NCI-H526 (cell line): ENCODE data around the gene SLC22A23.

Experiments used
- DNase-seq, 2 experiments: peaks; one replicate each; lab custom pipeline; 2025; lab: John Stamatoyannopoulos, UW

Gene SLC22A23

GRCh38 chr6:3283241-3283640 is 173.6 kb downstream of the SLC22A23 start:
- no peak for DNase-seq

- peak in 1 of 2 experiments; percentile 29 for DNase-seq
These were observed 174.2 kb downstream of the SLC22A23 start for GRCh38 chr6:3282476-3283236.

GRCh38 chr6:3281631-3282475 is 175.0 kb downstream of the SLC22A23 start:
- no peak for DNase-seq

GRCh38 chr6:3280866-3281465 is 175.9 kb downstream of the SLC22A23 start:
- no peak for DNase-seq

GRCh38 chr6:3280091-3280490 is 176.8 kb downstream of the SLC22A23 start:
- DNase-seq = no peak

GRCh38 chr6:3278691-3279090 is 178.2 kb downstream of the SLC22A23 start:
- DNase-seq = no peak

GRCh38 chr6:3277851-3278416 is 178.9 kb downstream of the SLC22A23 start:
- DNase-seq = no peak

GRCh38 chr6:3277251-3277650 is 179.6 kb downstream of the SLC22A23 start:
- no peak for DNase-seq

GRCh38 chr6:3276174-3277167 is 180.4 kb downstream of the SLC22A23 start:
- no peak for DNase-seq

GRCh38 chr6:3273707-3274521 is 182.9 kb downstream of the SLC22A23 start:
- DNase-seq = no peak

- no peak for DNase-seq
These were observed 183.8 kb downstream of the SLC22A23 start for GRCh38 chr6:3272911-3273547.

GRCh38 chr6:3271756-3272155 is 185.1 kb downstream of the SLC22A23 start:
- no peak for DNase-seq

- DNase-seq = no peak
These were observed 186.6 kb downstream of the SLC22A23 start for GRCh38 chr6:3270258-3270657.

- DNase-seq = no peak
These were observed 187.4 kb downstream of the SLC22A23 start for GRCh38 chr6:3269281-3269975.

- DNase-seq = no peak
These were observed 188.2 kb downstream of the SLC22A23 start for GRCh38 chr6:3268680-3269079.

- no peak for DNase-seq
These were observed 189.7 kb downstream of the SLC22A23 start for GRCh38 chr6:3267162-3267561.

- no peak for DNase-seq
These were observed 190.7 kb downstream of the SLC22A23 start for GRCh38 chr6:3266170-3266569.

- no peak for DNase-seq
These were observed 191.2 kb downstream of the SLC22A23 start for GRCh38 chr6:3265671-3266070.

- DNase-seq = no peak
These were observed 192.5 kb downstream of the SLC22A23 start for GRCh38 chr6:3264356-3264755.
